BLaER1 treated with 17β-estradiol and CSF1 and Interleukin-3, amounts not matched to agents 10 nM and 100 nM (cell line): Measurements from ENCODE around the gene CD151.

Source experiments
- H3K27ac ChIP-seq, 11 experiments: shearing (Covaris generic); formaldehyde crosslinking; 2 replicates each; pipeline ENCODE4 v1.8.1; 2022
- H3K27me3 ChIP-seq, 11 experiments: shearing (Covaris generic); formaldehyde crosslinking; 2 replicates each; pipeline ENCODE4 v1.8.1; 2022
- H3K36me3 ChIP-seq, 11 experiments: shearing (Covaris generic); formaldehyde crosslinking; 2 replicates each; pipeline ENCODE4 v1.8.1; 2022
- H3K4me1 ChIP-seq, 10 experiments: shearing (Covaris generic); formaldehyde crosslinking; 2 replicates each; pipeline ENCODE4 v1.8.1; 2022
- H3K4me2 ChIP-seq, 11 experiments: shearing (Covaris generic); formaldehyde crosslinking; 2 replicates each; pipeline ENCODE4 v1.8.1; 2022
- H3K4me3 ChIP-seq, 10 experiments: shearing (Covaris generic); formaldehyde crosslinking; 2 replicates each; pipeline ENCODE4 v1.8.1; 2022
- H3K9ac ChIP-seq, 11 experiments: shearing (Covaris generic); formaldehyde crosslinking; 2 replicates each; pipeline ENCODE4 v1.8.1; 2022
- H3K9me3 ChIP-seq, 11 experiments: shearing (Covaris generic); formaldehyde crosslinking; replicated peaks in 1 of 11; 2 replicates each; pipeline ENCODE4 v1.8.1; 2022
- H4K20me1 ChIP-seq, 11 experiments: shearing (Covaris generic); formaldehyde crosslinking; 2 replicates each; pipeline ENCODE4 v1.8.1; 2022
- Cebpa-rat ChIP-seq, 11 experiments: shearing (Covaris generic); IDR thresholded peaks; 2 replicates each; pipeline ENCODE4 v1.8.1; 2022

CD151 gene

GRCh38 chr11:845872-846495, 13.2 kb downstream of the CD151 start:
- H3K4me2 ChIP-seq, result peak overlapping the region; percentile 85 to 99 (median 98)

GRCh38 chr11:846496-847098, 13.8 kb downstream of the CD151 start:
- TF ChIP-seq Cebpa-rat (IDR thresholded peaks at IDR 0.05), result no peak
- Histone ChIP-seq H4K20me1 (peaks cover 58 to 75% (median 66%) of the 10 kb centered on the region in 11 experiments), H3K9ac (peak overlapping the region in 9 of 11 experiments; percentile 2 to 100 (median 45); a peak in 10 of 22 replicates), H3K4me2 (peak overlapping the region; percentile 85 to 99 (median 98); a peak in 21 of 22 replicates), H3K9me3 (no peaks in the 10 kb centered on the region), H3K4me3 (peak overlapping the region in 2 of 10 experiments; percentile 99; a peak in 3 of 20 replicates), H3K4me1 (peaks cover 51 to 76% (median 71%) of the 10 kb centered on the region in 10 experiments), H3K27me3 (peaks cover 0 to 18% (median 0%) of the 10 kb centered on the region in 11 experiments; a peak in 10 of 22 replicates), H3K36me3 (peaks cover 0 to 18% (median 0%) of the 10 kb centered on the region in 11 experiments; a peak in 3 of 22 replicates), H3K27ac (peak overlapping the region in 4 of 11 experiments; percentile 15 to 43 (median 29); a peak in 2 of 22 replicates)

More at GRCh38 chr11:845872-846495, 13.2 kb downstream of the CD151 start:
- Histone ChIP-seq H3K36me3 (peaks cover under 1 to 16% (median 3%) of the 10 kb centered on the region in 11 experiments; a peak in 16 of 22 replicates), H3K4me1 (peaks cover 57 to 78% (median 73%) of the 10 kb centered on the region in 10 experiments), H3K27me3 (peaks cover 0 to 18% (median 0%) of the 10 kb centered on the region in 11 experiments; a peak in 10 of 22 replicates), H3K4me3 (peak overlapping the region in 2 of 10 experiments; percentile 99; a peak in 6 of 20 replicates), H4K20me1 (peaks cover 59 to 75% (median 66%) of the 10 kb centered on the region in 11 experiments), H3K27ac (peak overlapping the region in 9 of 11 experiments; percentile 5 to 54 (median 26); a peak in 10 of 22 replicates), H3K9me3 (no peaks in the 10 kb centered on the region), H3K9ac (peak overlapping the region; percentile 1 to 100 (median 59); a peak in 16 of 22 replicates)
- TF ChIP-seq Cebpa-rat (IDR thresholded peaks at IDR 0.05), result no peak

GRCh38 chr11:847876-848275, 15.1 kb downstream of the CD151 start:
- peak overlapping the region; percentile 87 to 99 (median 97) for H3K4me2 ChIP-seq
- TF ChIP-seq Cebpa-rat (IDR thresholded peaks at IDR 0.05), result no peak
- peaks cover 51 to 83% (median 76%) of the 10 kb centered on the region in 10 experiments for H3K4me1 ChIP-seq
- H3K4me3 ChIP-seq, result peak overlapping the region in 1 of 10 experiments; percentile 43; a peak in 1 of 20 replicates
- peaks cover 0 to 18% (median 0%) of the 10 kb centered on the region in 11 experiments; a peak in 4 of 22 replicates for H3K36me3 ChIP-seq
- no peak overlapping the region for H3K27ac ChIP-seq
- H3K27me3 ChIP-seq, result peaks cover 0 to 18% (median 0%) of the 10 kb centered on the region in 11 experiments; a peak in 10 of 22 replicates
- H3K9me3 ChIP-seq, result no peaks in the 10 kb centered on the region
- peak overlapping the region in 4 of 11 experiments; percentile 29 to 67 (median 43); a peak in 5 of 22 replicates for H3K9ac ChIP-seq
- H4K20me1 ChIP-seq, result peaks cover 52 to 81% (median 63%) of the 10 kb centered on the region in 11 experiments; a peak in 21 of 22 replicates

- Histone ChIP-seq H3K9me3 (no peaks in the 10 kb centered on the region), H3K27me3 (peaks cover 0 to 18% (median 0%) of the 10 kb centered on the region in 11 experiments; a peak in 10 of 22 replicates), H3K4me2 (peak overlapping the region; percentile 87 to 99 (median 97)), H3K4me1 (peaks cover 49 to 87% (median 78%) of the 10 kb centered on the region in 10 experiments), H3K36me3 (peaks cover 0 to 18% (median 0%) of the 10 kb centered on the region in 11 experiments; a peak in 4 of 22 replicates), H4K20me1 (peaks cover 52 to 87% (median 63%) of the 10 kb centered on the region in 11 experiments; a peak in 21 of 22 replicates), H3K4me3 (peak overlapping the region in 8 of 10 experiments; percentile 43 to 73 (median 62); a peak in 11 of 20 replicates), H3K27ac (no peak overlapping the region), H3K9ac (peak overlapping the region in 6 of 11 experiments; percentile 40 to 72 (median 61); a peak in 10 of 22 replicates)
- no peak for TF ChIP-seq Cebpa-rat (IDR thresholded peaks at IDR 0.05)
Measured at GRCh38 chr11:848380-848931, 15.7 kb downstream of the CD151 start.

- no peak for TF ChIP-seq Cebpa-rat (IDR thresholded peaks at IDR 0.05)
- peaks cover 57 to 95% (median 70%) of the 10 kb centered on the region in 11 experiments for H4K20me1 ChIP-seq
- H3K9me3 ChIP-seq, result no peaks in the 10 kb centered on the region
- H3K27me3 ChIP-seq, result peaks cover 0 to 18% (median 0%) of the 10 kb centered on the region in 11 experiments; a peak in 10 of 22 replicates
- H3K4me1 ChIP-seq, result peaks cover 41 to 88% (median 77%) of the 10 kb centered on the region in 10 experiments
- H3K36me3 ChIP-seq, result peaks cover 0 to 25% (median 0%) of the 10 kb centered on the region in 11 experiments; a peak in 4 of 22 replicates
- H3K27ac ChIP-seq, result no peak overlapping the region
- H3K4me3 ChIP-seq, result peak overlapping the region; percentile 43 to 73 (median 62)
- peak overlapping the region; percentile 87 to 99 (median 97) for H3K4me2 ChIP-seq
- H3K9ac ChIP-seq, result peak overlapping the region; percentile 15 to 73 (median 55); a peak in 18 of 22 replicates
Measured at GRCh38 chr11:849104-849824, 16.5 kb downstream of the CD151 start.

DNA sequence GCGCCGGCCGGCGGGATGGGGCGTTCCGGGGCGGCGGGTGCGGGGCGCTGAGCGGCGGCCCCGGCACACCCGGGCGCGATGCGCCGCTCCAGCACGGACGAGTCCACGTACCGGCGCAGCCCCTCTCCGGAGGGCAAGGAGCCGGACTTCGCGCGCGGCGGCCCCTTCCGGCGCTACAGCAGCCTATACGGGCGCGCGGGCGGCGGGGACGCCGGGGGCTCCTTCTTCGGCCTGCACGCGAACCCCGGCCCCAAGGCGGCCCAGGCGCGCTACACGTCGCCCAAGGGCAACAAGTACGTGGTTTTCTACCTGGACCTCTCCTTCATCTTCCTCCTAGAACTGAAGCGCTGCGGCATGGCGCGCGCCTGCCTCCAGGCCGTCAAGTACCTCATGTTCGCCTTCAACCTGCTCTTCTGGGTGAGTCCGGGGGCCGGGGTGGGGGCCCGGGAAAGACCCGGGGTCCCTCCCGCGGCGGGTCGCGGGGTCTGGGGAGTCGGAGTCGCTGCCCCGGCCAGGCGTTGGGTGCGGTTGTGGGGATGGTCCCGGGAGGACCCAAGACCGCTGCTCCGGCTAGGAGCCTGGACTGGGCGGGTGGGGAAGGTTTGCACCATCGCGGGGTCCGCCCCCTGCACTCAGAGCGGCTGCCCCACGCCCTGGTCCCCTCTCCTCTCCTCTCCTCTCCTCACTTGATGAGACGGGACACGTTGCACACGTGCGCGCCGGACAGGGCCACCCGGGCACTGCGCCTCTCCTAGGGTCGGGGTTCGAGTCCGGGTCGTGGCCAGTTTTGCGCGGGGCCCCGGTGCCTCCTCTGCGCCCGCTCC, 17.4 kb downstream of the CD151 start:
- Histone ChIP-seq H3K36me3 (peaks cover 0 to 34% (median 0%) of the 10 kb centered on the region in 11 experiments; a peak in 4 of 22 replicates), H3K4me3 (peak overlapping the region; percentile 43 to 73 (median 62); a peak in 19 of 20 replicates), H3K27me3 (peaks cover 0 to 18% (median 0%) of the 10 kb centered on the region in 11 experiments; a peak in 10 of 22 replicates), H3K27ac (no peak overlapping the region), H3K4me1 (peaks cover 34 to 89% (median 73%) of the 10 kb centered on the region in 10 experiments), H3K4me2 (peak overlapping the region; percentile 87 to 99 (median 97)), H3K9ac (peak overlapping the region in 10 of 11 experiments; percentile 45 to 73 (median 56); a peak in 13 of 22 replicates), H3K9me3 (no peaks in the 10 kb centered on the region), H4K20me1 (peaks cover 60 to 99% (median 75%) of the 10 kb centered on the region in 11 experiments)
- no peak for TF ChIP-seq Cebpa-rat (IDR thresholded peaks at IDR 0.05)
